Keratinocyte (primary cell): ENCODE measurements around the gene KRTAP9-6. TPM values are rescaled to one million over a fixed set of nuclear protein-coding genes. Genes with fewer than 3 reads are reported as not detected.
A peak's percentile ranks its signal among the peaks of the same experiment; 100 is the strongest.

ENCODE experiments used
- DNase-seq: peaks from one replicate; pipeline ENCODE4 v3.0.0-alpha.2; 2011; ENCODE audit warnings: low read depth, missing footprints, low spot score
- FAIRE-seq: peaks from 2 replicates; lab custom pipeline; 2011; peaks lifted over from hg19 to GRCh38; lab: Jason Lieb, UNC
- H2AFZ ChIP-seq: 2 replicates; pipeline ENCODE4 v1.6.0; 2012; ENCODE audit warnings: low read length, control low read depth, inconsistent platforms; ENCODE audit not compliant: control insufficient read depth
- H3K27ac ChIP-seq: 2 replicates; pipeline ENCODE4 v1.5.1; 2011; ENCODE audit warnings: low read length; ENCODE audit not compliant: control insufficient read depth, insufficient read depth
- H3K27me3 ChIP-seq: 3 replicates; pipeline ENCODE4 v1.6.0; 2011; ENCODE audit warnings: low read length; ENCODE audit not compliant: control insufficient read depth, insufficient read depth; ENCODE audit errors: extremely low read depth
- H3K36me3 ChIP-seq, 2 experiments: 2 replicates in 1 of 2; 3 replicates in 1 of 2; pipeline ENCODE4 v1.5.1; 2011; ENCODE audit warnings: low read length in 2 of 2, mild to moderate bottlenecking in 1 of 2; ENCODE audit not compliant: control insufficient read depth in 2 of 2, insufficient read depth in 2 of 2; ENCODE audit errors: extremely low read depth in 1 of 2
- H3K4me1 ChIP-seq: 3 replicates; pipeline ENCODE4 v1.5.1; 2011; ENCODE audit warnings: low read length; ENCODE audit not compliant: control insufficient read depth, insufficient read depth; ENCODE audit errors: extremely low read depth
- H3K4me2 ChIP-seq: 3 replicates; pipeline ENCODE4 v1.6.0; 2011; ENCODE audit warnings: low read depth, low read length; ENCODE audit not compliant: control insufficient read depth, insufficient read depth; ENCODE audit errors: extremely low read depth
- H3K4me3 ChIP-seq, 3 experiments: fragments of 200-600 bp in 1 of 3; sonication (generic) in 1 of 3; 2 replicates in 2 of 3; 3 replicates in 1 of 3; pipeline ENCODE4 v1.5.1; 2011 to 2016; ENCODE audit warnings: low read length in 3 of 3, mild to moderate bottlenecking in 3 of 3, control low read depth in 2 of 3, inconsistent platforms in 1 of 3, low read depth in 1 of 3, mixed read lengths in 1 of 3, mixed run types in 1 of 3, moderate library complexity in 1 of 3; ENCODE audit not compliant: control insufficient read depth in 2 of 3, insufficient read depth in 2 of 3; ENCODE audit errors: extremely low read depth in 1 of 3
- H3K79me2 ChIP-seq: 2 replicates; pipeline ENCODE4 v1.6.0; 2012; ENCODE audit warnings: low read length; ENCODE audit not compliant: control insufficient read depth, insufficient read depth
- H3K9ac ChIP-seq: 3 replicates; pipeline ENCODE4 v1.6.0; 2011; ENCODE audit warnings: low read length; ENCODE audit not compliant: control insufficient read depth, insufficient read depth; ENCODE audit errors: extremely low read depth
- H3K9me1 ChIP-seq: 3 replicates; pipeline ENCODE4 v1.6.0; 2011; ENCODE audit warnings: low read length; ENCODE audit not compliant: control insufficient read depth, insufficient read depth; ENCODE audit errors: extremely low read depth
- H3K9me3 ChIP-seq: 2 replicates; pipeline ENCODE4 v1.5.1; 2012; ENCODE audit warnings: low read depth, low read length; ENCODE audit not compliant: control insufficient read depth
- H4K20me1 ChIP-seq: 3 replicates; pipeline ENCODE4 v1.6.0; 2011; ENCODE audit warnings: low read length; ENCODE audit not compliant: control insufficient read depth, insufficient read depth; ENCODE audit errors: extremely low read depth
- CTCF ChIP-seq, 3 experiments: IDR thresholded peaks in 1 of 3; conservative IDR thresholded peaks in 1 of 3; optimal IDR thresholded peaks in 1 of 3; 2 replicates in 2 of 3; 3 replicates in 1 of 3; pipeline versions ENCODE3 to v1.5.1; 2011; ENCODE audit warnings: low read length in 3 of 3, mild to moderate bottlenecking in 3 of 3, moderate library complexity in 2 of 3, control low read depth in 1 of 3, inconsistent platforms in 1 of 3; ENCODE audit not compliant: insufficient read depth in 2 of 3; ENCODE audit errors: extremely low read depth in 1 of 3
- EZH2 ChIP-seq: IDR thresholded peaks from one replicate; pipeline ENCODE4 v1.6.1; 2012; ENCODE audit warnings: inconsistent platforms, mild to moderate bottlenecking, low read length, moderate library complexity
- dilution Hi-C: fragments of 300-500 bp; cut with MboI; formaldehyde crosslinking; loops from one replicate; pipeline ENCODE4 v1.7.0; 2020; ENCODE audit warnings: low sequenced_read_pairs; ENCODE audit not compliant: extremely low pct_ligation_motif_present
- polyA plus RNA-seq, 5 experiments: library from polyadenylated mRNA; depleted of rRNA in 3 of 5; stranded (reverse) in 3 of 5; stranded (forward) in 1 of 5; unstranded in 1 of 5; fragments of >200 nt; gene quantifications; 1 replicate in 1 of 5; 2 replicates in 3 of 5; 3 replicates in 1 of 5; pipeline versions ENCODE4 v1.2.1 to v1.2.3, GENCODE V29; 2011 to 2012; ENCODE audit warnings: missing spikeins in 2 of 5, low read depth in 1 of 5, low replicate concordance in 1 of 5

KRTAP9-6 gene
- polyA plus RNA-seq, 1 donor (not counting 4 experiments of a cell fraction or from before 2014, with no cell fraction given) = not detected

GRCh38 chr17:41296846-41297245 is 31.7 kb downstream of the KRTAP9-6 start:
- peak overlapping the region; percentile 49 for H2AFZ ChIP-seq
- H3K4me2 ChIP-seq = no peak overlapping the region
- H3K9ac ChIP-seq = no peak overlapping the region
- peaks cover 12% of the 10 kb centered on the region for H3K4me1 ChIP-seq
- TF ChIP-seq CTCF (optimal IDR thresholded peaks at IDR 0.05 in 1 of 3, IDR thresholded peaks at IDR 0.05 in 1 of 3, conservative IDR thresholded peaks at IDR 0.05 in 1 of 3; ENCODE audit: extremely low read depth in 1 of 3, insufficient read depth in 2 of 3, low read length in 3 of 3) (no peak), EZH2 (no peak)
- H4K20me1 ChIP-seq = no peaks in the 10 kb centered on the region
- no peaks in the 10 kb centered on the region for H3K27me3 ChIP-seq
- dilution Hi-C loops = no loop called here
- no peak for FAIRE-seq
- no peak overlapping the region for H3K4me3 ChIP-seq
- H3K36me3 ChIP-seq = no peaks in the 10 kb centered on the region
- H3K9me3 ChIP-seq = no peaks in the 10 kb centered on the region
- no peaks in the 10 kb centered on the region for H3K79me2 ChIP-seq
- no peak overlapping the region for H3K27ac ChIP-seq
- DNase-seq = no peak
- no peaks in the 10 kb centered on the region for H3K9me1 ChIP-seq

- no peaks in the 10 kb centered on the region for H3K36me3 ChIP-seq
- no peak overlapping the region for H3K4me3 ChIP-seq
- no peak overlapping the region for H3K27ac ChIP-seq
- no peaks in the 10 kb centered on the region for H3K9me1 ChIP-seq
- H3K79me2 ChIP-seq = no peaks in the 10 kb centered on the region
- DNase-seq = no peak
- H3K4me1 ChIP-seq = peaks cover 19% of the 10 kb centered on the region
- no peak overlapping the region for H3K9ac ChIP-seq
- H3K4me2 ChIP-seq = no peak overlapping the region
- no peaks in the 10 kb centered on the region for H4K20me1 ChIP-seq
- H3K27me3 ChIP-seq = no peaks in the 10 kb centered on the region
- TF ChIP-seq CTCF (optimal IDR thresholded peaks at IDR 0.05 in 1 of 3, IDR thresholded peaks at IDR 0.05 in 1 of 3, conservative IDR thresholded peaks at IDR 0.05 in 1 of 3; ENCODE audit: extremely low read depth in 1 of 3, insufficient read depth in 2 of 3, low read length in 3 of 3) (no peak), EZH2 (no peak)
- FAIRE-seq = no peak
- H2AFZ ChIP-seq = no peak overlapping the region
- dilution Hi-C loops = no loop called here
- no peaks in the 10 kb centered on the region for H3K9me3 ChIP-seq
Measured at GRCh38 chr17:41298458-41299135, 33.4 kb downstream of the KRTAP9-6 start.
